Measurements from ENCODE around the gene EPN2.

EPN2 gene

DNA sequence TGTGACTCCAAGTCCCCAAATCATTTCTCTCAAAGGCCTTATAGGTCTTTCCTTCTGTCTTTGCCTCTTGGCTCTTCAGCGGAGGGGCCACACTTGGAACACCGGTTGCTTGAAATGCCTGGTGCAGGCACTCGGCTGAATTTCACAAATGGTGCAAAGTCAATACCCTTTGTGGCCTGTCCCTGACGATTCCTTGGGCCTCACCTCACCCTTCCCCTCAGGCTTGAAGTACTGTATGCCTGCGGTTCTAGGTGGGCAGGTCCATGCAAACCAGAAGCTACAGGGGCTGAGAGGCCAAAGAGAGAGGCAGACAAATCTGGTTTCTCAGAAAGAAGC, 129.4 kb downstream of the EPN2 start:
- TF ChIP-seq SIN3A (IDR thresholded peaks at IDR 0.05; ENCODE audit: borderline replicate concordance, insufficient read depth, low read length) (no peak), TAF1 (IDR thresholded peaks at IDR 0.05; ENCODE audit: borderline replicate concordance, insufficient read depth, low read length) (no peak), POLR2AphosphoS5 (IDR thresholded peaks at IDR 0.05; ENCODE audit: low read depth, low read length) (no peak), FOXP2 (optimal IDR thresholded peaks at IDR 0.05; ENCODE audit: borderline replicate concordance, extremely low read depth, extremely low read length, insufficient read depth) (no peak)
- TF ChIP-seq, protein P1, sequence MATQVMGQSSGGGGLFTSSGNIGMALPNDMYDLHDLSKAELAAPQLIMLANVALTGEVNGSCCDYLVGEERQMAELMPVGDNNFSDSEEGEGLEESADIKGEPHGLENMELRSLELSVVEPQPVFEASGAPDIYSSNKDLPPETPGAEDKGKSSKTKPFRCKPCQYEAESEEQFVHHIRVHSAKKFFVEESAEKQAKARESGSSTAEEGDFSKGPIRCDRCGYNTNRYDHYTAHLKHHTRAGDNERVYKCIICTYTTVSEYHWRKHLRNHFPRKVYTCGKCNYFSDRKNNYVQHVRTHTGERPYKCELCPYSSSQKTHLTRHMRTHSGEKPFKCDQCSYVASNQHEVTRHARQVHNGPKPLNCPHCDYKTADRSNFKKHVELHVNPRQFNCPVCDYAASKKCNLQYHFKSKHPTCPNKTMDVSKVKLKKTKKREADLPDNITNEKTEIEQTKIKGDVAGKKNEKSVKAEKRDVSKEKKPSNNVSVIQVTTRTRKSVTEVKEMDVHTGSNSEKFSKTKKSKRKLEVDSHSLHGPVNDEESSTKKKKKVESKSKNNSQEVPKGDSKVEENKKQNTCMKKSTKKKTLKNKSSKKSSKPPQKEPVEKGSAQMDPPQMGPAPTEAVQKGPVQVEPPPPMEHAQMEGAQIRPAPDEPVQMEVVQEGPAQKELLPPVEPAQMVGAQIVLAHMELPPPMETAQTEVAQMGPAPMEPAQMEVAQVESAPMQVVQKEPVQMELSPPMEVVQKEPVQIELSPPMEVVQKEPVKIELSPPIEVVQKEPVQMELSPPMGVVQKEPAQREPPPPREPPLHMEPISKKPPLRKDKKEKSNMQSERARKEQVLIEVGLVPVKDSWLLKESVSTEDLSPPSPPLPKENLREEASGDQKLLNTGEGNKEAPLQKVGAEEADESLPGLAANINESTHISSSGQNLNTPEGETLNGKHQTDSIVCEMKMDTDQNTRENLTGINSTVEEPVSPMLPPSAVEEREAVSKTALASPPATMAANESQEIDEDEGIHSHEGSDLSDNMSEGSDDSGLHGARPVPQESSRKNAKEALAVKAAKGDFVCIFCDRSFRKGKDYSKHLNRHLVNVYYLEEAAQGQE (IDR thresholded peaks at IDR 0.05; ENCODE audit: insufficient read depth in 1 of 2, low read depth in 2 of 2, low read length in 2 of 2) = no peak

DNA sequence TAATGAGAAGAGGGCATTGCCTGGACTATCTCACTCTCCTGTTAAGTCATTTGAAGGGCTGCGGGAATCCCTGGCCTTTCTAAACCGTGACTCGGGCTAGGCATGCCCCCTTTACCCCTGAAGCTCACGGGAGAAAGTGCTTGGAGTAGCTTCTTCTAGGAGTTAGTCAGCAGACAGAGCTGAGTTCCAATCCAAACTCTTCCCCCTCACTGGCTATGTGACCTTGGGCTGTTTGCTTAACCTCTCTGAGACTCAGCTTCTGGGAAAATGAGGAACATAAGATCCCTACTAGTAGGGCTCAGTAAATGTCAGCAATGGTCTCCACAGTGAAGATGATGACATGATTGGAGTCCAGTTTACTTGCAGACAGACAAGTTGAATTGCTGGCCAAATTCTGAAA, 131.1 kb downstream of the EPN2 start:
- TF ChIP-seq, protein P1 (IDR thresholded peaks at IDR 0.05; ENCODE audit: insufficient read depth in 1 of 2, low read depth in 2 of 2, low read length in 2 of 2) = no peak
- no peak for TF ChIP-seq SIN3A (IDR thresholded peaks at IDR 0.05; ENCODE audit: borderline replicate concordance, insufficient read depth, low read length)
- TF ChIP-seq POLR2AphosphoS5 (IDR thresholded peaks at IDR 0.05; ENCODE audit: low read depth, low read length) = no peak
- TF ChIP-seq TAF1 (IDR thresholded peaks at IDR 0.05; ENCODE audit: borderline replicate concordance, insufficient read depth, low read length) = no peak
- no peak for TF ChIP-seq FOXP2 (optimal IDR thresholded peaks at IDR 0.05; ENCODE audit: borderline replicate concordance, extremely low read depth, extremely low read length, insufficient read depth)

DNA sequence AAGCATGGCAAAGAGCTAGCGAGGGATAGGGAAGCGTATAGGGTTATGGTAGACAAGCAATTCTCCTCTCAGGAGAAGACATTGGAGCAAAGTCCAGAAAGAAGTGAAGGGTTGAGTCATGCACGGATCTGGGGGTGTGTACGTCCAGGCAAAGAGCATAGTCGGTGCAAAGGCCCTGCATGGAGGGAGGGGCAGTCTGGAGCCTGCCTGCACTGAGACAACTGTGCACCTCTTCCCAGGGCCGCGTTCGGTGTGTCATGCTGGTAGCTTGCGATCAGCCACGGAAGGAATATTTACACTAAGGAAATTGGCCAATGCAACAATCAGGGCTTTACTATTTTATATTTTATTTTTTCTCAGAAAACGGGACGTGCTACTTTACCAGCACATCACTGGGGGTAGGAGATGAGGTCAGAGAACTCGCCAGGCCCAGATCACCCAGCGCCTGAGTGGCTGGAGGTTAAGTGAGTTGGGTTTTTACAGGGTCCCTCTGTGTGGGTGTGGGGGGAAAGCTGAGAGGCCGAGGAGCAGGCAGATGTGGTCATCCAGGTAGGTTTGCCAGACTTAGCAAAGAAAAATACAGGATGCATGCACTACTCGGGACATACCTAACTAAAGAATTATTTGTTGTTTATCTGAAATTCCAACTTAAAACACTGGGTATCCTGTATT, 132.1 kb downstream of the EPN2 start:
- TF ChIP-seq FOXP2 (optimal IDR thresholded peaks at IDR 0.05; ENCODE audit: borderline replicate concordance, extremely low read depth, extremely low read length, insufficient read depth) = no peak
- TF ChIP-seq SIN3A (IDR thresholded peaks at IDR 0.05; ENCODE audit: borderline replicate concordance, insufficient read depth, low read length) = no peak
- TF ChIP-seq TAF1 (IDR thresholded peaks at IDR 0.05; ENCODE audit: borderline replicate concordance, insufficient read depth, low read length) = no peak
- TF ChIP-seq POLR2AphosphoS5 (IDR thresholded peaks at IDR 0.05; ENCODE audit: low read depth, low read length) = no peak
- TF ChIP-seq, protein P1 (IDR thresholded peaks at IDR 0.05; ENCODE audit: insufficient read depth in 1 of 2, low read depth in 2 of 2, low read length in 2 of 2) = no peak

DNA sequence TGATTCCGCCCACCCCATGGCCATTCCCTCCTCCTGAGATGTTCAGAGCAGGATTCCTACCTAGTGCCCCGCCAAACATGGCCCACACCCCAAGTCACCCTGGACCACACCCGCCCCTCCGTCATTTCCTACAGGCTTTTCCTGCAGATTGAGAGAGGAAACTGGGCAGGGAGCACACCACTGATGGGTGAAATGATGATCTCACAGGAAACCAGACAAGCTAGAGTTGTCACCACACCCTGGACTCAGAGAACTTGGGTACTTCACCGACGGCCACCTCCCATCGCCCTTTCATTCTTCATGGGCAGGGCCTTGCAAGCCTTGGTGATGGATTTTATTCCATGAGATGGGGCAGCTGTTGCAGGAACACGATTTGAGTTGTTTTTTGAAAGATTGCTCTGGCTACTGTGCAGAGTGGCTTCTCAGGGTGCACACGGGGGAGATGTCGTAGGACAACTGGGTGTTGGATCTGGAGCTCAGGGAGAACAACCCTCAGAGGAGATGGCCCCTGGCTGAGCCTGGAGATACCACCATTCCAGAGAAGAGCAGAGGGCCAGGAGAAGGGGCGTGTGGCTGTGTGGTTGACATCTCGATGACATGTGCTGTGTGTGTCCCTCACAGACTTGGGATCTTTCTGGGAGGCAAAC, 132.8 kb downstream of the EPN2 start:
- TF ChIP-seq TAF1 (IDR thresholded peaks at IDR 0.05; ENCODE audit: borderline replicate concordance, insufficient read depth, low read length) (no peak), SIN3A (IDR thresholded peaks at IDR 0.05; ENCODE audit: borderline replicate concordance, insufficient read depth, low read length) (no peak), POLR2AphosphoS5 (IDR thresholded peaks at IDR 0.05; ENCODE audit: low read depth, low read length) (no peak), FOXP2 (optimal IDR thresholded peaks at IDR 0.05; ENCODE audit: borderline replicate concordance, extremely low read depth, extremely low read length, insufficient read depth) (no peak)
- TF ChIP-seq, protein P1 (IDR thresholded peaks at IDR 0.05; ENCODE audit: insufficient read depth in 1 of 2, low read depth in 2 of 2, low read length in 2 of 2) = no peak
